WTC11 (cell line): Measurements from ENCODE around the gene TBC1D1.

ENCODE experiments used
- CTCF ChIP-seq: fragments of 200-600 bp; IDR thresholded peaks from 2 replicates; pipeline ENCODE4 v1.8.0; 2022; ENCODE audit warnings: antibody characterized with exemption
- E2F1 ChIP-seq: sonication (generic); formaldehyde crosslinking; IDR thresholded peaks from 2 replicates; pipeline ENCODE4 v1.8.0; 2022; ENCODE audit warnings: mild to moderate bottlenecking, missing genetic modification reagents
- RELA ChIP-seq: sonication (generic); formaldehyde crosslinking; IDR thresholded peaks from 2 replicates; pipeline ENCODE4 v1.8.1; 2022; ENCODE audit warnings: missing genetic modification reagents, mild to moderate bottlenecking, borderline replicate concordance

- TF ChIP-seq CTCF (no peak), RELA (no peak), E2F1 (CRISPR knock-in tag) (no peak)
Measured at GRCh38 chr4:38077791-38078489, 187.1 kb downstream of the TBC1D1 start.
